Transverse colon (tissue), 3 donors: ENCODE measurements around the gene TMEM245.

Experiments used
- CTCF ChIP-seq, 5 experiments: fragments of 200-600 bp in 3 of 5; fragments of 450-650 bp in 2 of 5; sonication (generic) in 3 of 5; IDR thresholded peaks; 1 replicate in 2 of 5; 2 replicates in 3 of 5; pipeline ENCODE4 v1.5.1; 2016 to 2017; ENCODE audit warnings: antibody characterized with exemption in 5 of 5, inconsistent platforms in 3 of 5, mild to moderate bottlenecking in 2 of 5, moderate library complexity in 1 of 5
- EP300 ChIP-seq: sonication (generic); formaldehyde crosslinking; IDR thresholded peaks from one replicate; pipeline ENCODE4 v1.6.1; 2017; ENCODE audit warnings: antibody characterized with exemption, low read depth

- TF ChIP-seq EP300 (no peak), CTCF (IDR thresholded peaks at IDR 0.05) (no peak)
These were observed 32.0 kb downstream of the TMEM245 start for GRCh38 chr9:109087795-109088194.
